HG03280 (cell line): Measurements from ENCODE around the gene DNAJB2.
"Not testable (repeated sequence)": the region's sequence is repeated elsewhere in the genome, so short reads cannot be mapped to it uniquely, and the experiment has no call there.

ENCODE experiments used
- ATAC-seq: cut with Tn5 transposase; IDR thresholded peaks from one replicate; pipeline ENCODE4 v1.9.1; 2021; ENCODE audit warnings: mild to moderate bottlenecking, moderate library complexity; ENCODE audit not compliant: unreplicated experiment

Gene DNAJB2

DNA sequence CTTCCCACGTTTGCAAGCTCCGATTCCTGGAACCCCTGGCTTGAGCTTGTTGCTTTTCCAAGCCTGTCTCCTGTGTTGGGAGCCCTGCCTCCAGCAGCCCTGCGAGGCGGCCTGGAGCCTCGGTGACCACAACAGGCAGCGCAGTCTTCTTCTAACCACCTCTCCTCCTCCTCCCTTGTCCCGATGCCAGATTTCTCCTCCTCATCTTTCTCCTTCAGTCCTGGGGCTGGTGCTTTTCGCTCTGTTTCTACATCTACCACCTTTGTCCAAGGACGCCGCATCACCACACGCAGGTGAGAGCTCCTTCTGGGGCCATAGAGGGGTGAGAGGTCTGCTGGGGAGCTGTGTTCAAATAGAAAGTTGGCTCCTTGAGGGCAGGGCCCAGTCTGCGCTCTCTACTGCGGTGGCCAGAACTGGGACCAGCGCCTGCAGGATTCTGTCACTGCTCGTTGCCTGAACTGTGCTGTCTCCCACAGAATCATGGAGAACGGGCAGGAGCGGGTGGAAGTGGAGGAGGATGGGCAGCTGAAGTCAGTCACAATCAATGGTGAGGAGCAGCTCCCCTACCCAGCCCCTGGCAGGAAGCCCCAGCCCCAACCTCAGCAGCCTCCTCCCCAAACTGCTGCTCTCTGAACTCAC lies 3.9 kb downstream of the DNAJB2 start:
- ATAC-seq, result no peak

DNA sequence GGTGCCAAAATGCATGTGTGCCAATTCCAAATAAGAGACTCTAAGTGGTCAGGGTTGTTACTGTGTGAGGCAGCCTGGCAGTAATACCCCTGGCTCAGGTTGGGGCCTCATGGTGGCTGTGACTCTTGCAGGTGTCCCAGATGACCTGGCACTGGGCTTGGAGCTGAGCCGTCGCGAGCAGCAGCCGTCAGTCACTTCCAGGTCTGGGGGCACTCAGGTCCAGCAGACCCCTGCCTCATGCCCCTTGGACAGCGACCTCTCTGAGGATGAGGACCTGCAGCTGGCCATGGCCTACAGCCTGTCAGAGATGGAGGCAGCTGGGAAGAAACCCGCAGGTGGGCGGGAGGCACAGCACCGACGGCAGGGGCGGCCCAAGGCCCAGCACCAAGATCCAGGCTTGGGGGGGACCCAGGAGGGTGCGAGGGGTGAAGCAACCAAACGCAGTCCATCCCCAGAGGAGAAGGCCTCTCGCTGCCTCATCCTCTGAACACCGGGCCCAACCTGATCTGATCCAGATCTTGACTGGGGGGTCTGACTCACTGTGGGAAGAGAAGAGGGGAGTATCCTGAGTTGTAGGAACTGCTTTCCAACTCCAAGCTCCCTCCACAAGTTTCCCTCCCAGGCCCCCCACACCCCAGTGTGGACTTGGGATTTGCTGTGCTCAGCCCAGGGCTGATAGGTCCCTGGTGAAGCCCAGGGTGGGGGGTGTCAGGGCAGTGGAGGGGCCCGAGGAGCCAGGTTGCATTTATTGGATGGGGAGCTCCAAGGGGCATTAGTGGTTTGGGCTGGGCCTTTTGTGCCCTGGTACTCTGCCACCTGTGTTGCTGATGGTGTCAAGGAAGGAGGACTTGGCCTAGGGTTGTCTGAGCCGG lies 5.6 kb downstream of the DNAJB2 start:
- ATAC-seq, result no peak

DNA sequence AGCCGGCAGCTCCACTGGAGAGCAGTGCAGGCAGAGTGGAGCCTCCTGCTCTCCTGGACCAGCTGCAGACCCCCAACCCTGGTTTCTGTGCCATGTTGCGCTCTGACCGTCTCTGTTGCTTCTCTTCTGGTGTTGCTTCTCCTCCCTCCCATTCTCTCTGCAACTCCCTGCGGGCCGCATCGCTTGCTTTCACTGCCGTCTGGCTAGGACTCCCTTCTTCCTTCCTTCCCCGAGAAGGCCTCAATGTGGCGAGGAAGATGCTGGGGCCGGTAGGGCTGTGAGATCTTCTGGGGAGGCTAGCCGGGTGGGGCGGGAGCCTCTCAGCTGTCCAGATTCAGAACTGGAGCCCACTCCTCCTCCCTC lies 6.2 kb downstream of the DNAJB2 start:
- ATAC-seq, result no peak

DNA sequence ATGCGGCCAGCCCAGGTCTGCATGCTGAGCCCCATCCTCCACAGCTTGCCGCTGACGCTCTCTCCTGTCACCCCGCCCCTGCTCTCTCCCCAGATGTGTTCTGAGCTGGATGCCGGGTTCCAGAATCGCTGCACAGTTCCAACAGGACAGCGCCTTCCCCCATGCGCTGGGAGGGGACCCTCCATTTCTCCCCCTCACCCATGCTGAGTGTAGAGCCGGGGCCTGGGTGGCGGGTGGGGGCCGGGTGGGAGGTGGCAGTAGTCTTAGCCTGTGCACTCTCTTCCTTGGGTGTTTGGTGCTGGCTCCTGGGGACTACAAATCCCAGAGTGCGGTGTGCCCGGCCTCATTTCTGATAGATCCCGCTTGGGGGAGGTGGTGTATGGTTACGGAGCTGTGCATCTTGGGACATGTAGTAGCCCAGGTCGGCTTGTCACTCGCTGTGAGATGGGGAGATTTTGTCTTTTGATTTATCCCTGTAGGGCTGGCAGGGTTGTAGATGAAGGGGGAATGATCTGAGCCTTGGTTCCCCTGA lies 6.8 kb downstream of the DNAJB2 start:
- no peak for ATAC-seq

DNA sequence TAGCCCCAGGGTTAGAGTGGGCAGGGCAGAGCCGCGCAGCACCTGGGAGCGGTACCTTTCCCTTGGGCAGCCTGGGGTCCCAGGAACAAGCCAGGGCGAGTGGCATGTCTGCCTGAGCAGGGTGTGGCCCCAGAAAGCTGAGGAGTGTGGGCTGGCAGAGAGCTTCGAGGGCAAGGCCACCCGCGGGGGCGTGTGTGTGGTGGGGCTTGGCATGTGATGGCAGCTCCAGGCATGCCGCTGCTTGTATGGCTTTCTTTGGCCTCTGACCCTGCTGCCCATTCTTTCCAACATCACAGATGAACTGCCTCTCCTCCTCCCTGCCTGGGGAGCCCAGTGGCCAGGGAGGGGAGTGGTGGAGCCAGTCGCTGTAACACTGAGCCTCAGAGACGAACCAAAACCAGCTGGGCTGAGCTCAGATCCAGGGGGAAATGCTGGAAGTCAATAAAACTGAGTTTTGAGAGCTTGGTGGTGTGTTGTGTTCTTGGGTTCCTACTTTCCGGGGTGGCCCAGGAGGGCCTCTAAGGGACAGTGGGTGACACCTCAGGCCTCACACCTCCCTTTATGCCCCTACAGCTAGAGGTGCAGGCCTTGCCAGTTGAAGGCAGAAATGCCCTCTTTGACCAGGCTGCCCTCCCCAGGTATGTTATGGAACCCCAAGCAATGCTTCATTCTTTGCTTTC lies 7.4 kb downstream of the DNAJB2 start:
- no peak for ATAC-seq

DNA sequence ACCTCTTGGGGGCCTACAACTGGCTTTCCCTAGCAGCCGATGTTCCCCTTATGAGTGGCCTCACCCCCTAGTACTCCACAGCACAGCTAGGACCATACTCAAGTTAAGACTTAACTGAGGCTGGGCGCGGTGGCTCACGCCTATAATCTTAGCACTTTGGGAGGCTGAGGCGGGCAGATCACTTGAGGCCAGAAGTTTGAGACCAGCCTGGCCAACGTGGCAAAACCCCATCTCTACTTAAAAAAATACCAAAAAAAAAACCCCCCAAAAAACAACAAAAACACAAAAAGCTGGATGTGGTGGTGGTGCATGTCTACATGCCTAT lies 7.9 kb downstream of the DNAJB2 start:
- ATAC-seq, result not testable (repeated sequence)

DNA sequence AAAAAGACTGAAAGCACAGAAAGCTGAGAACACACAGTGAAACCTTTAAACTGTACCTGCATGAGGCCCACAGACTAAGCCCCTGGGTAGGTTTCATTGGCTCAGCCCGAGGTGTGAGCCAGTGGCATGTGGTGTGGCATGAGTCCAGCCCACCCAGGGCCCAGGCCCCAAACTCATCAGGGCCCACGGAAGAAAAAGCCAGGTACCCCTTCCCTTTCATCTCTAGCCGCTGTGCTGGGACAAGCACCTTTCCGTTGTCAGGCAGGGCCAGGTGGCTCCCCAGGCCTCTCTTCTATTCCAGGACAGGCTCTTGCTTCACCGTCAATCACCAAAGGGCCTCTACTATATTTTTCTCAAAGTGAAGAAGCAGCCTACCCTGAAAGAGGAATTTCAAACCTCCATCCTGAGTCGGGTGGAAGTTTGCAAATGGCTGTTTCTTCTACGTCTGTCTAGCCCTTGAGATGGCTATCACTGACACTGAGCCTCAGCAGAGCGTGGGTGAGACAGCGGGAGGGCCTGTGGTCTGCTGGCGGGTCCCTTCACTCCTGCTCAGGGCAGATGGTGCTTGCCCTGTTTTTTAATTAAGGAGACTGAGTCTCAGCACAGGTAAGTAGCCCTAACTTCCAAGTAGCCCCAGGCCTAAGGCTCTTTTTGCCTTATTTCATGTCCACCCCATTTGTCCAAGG lies 8.6 kb downstream of the DNAJB2 start:
- no peak for ATAC-seq

DNA sequence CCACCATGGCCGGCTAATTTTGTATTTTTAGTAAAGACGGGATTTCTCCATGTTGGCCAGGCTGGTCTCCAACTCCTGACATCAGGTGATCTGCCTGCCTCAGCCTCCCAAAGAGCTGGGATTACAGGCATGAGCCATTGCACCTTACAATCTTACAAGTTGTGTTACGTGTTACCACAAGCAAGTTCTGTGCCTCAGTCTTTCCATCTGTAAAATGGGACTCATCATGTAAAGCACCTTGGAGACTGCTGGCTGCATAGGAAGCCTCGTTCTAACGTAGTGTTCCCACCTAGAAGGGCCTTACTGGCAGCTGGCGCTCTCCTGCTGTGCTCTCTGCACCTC lies 10.0 kb downstream of the DNAJB2 start:
- ATAC-seq, result no peak

DNA sequence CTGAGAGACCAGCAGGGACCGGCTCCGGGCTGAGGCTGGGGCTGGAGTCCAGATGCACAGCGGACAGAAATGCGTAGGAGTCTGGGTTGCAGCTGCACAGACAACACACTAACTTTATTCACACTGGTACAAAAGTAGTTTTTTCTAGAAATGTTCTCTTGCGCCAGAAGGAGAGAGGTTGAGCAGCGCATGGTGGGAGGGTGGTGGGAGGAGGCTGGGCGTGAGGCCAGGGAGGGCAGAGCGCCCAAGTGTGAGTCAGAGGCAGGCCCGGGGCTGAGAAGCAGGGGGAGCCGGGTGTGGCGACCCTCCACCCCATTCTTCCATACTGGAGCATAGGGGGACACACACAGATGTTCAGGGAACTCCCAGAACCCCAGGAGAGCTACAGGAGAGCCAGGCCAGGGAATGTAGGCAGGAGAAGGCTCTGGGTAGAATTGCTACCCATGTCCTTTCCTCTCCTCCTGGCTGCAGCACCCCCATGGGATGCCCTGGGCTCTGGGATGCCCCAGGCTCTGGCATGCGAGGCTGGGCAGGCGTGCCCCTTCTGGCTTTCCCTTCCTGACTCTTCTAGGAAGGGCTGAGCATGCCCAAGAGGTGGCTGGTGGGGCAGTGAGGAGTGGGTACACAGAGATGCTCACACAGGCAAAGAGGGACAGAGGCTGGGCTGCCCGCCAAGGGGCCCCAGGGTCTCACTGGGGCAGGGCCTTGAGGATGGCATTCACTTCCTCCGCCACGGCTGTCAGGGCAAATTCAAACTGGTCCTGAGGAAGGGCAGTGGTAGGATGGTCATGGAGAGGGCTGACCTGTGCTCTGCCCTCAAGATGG lies 10.6 kb downstream of the DNAJB2 start:
- no peak for ATAC-seq

DNA sequence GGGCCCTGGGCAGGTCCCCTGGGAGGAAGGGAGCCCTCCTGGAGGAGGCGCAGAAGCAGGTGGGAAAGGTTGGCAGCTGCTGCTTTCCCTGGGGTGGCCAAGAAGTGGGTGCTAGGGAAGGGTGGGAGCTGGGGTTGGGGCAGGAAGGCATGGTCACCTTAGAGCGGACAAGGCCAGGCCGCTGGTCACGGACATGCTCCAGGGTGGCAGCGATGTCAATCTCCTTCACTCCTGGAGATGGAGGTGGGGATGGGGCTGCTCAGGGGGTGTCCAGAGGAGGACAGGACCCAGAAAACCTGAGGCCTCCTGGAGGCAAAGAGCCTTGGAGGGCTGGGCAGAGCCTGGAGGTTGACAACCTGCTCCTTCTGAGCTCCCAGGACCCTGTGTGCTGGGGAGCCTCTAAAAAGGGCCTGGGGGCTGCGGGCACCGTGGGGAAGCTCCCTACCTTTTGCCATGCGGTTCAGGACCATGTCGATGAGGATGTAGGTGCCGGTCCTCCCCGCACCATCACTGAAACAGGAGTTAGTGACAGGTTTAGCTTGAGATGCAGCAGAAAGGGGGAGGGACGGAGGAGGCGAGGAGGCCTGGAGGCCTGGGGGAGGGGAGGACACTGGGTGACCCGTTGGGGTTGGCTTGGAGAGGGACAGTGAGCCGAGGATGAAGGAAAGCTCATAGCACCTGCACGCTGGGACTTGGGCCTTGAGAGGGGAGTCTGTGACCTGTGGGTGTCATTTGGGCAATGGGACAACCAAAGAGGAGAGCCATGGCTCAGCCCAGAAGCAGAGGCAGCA lies 11.4 kb downstream of the DNAJB2 start:
- no peak for ATAC-seq

DNA sequence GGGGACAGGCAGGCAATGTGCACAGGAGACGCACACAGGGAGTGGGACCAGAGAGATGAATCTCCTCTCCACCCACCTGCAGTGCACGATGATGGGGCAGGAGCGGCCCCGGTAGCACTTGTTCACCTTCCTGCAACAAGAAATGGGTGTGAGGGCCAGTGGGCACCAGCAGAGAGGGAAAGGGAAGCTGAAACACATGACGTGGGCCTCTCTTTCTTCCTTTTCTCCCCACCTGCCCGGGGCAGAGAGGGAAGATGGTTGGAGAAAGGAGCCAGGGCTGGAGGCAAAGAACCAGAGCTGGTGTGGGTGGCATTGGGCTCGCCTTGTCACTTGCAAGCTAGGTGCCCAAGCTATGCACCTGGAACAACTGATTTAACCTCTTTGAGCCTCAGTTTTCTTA lies 12.2 kb downstream of the DNAJB2 start:
- no peak for ATAC-seq

DNA sequence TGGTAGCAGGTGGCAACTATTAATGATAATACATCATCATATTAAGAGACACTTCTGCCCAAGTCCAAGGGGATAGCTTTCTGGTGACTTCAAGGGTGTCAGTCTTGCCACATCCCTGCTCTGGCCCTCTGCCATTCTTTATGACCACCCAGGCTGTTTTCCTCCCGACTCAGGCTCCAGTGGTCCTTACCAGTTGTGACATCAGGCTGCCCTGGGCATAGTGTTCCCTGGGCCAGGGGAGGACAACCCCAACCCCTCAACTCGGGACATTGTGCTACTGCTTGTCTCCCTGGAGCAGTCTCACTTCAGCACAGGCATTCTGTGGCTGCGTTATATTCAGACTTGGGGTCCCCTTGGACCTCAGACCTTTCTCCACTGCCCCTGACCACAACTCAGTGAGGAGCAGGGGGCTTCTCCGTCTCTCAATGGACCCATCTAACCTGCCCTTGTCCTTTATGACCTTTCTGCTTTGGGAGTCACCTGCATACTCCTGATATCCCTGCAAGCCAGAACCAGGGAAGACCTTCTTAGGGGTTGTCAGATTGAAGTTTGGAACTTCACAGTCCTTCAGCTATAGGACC lies 12.8 kb downstream of the DNAJB2 start:
- ATAC-seq, result no peak

DNA sequence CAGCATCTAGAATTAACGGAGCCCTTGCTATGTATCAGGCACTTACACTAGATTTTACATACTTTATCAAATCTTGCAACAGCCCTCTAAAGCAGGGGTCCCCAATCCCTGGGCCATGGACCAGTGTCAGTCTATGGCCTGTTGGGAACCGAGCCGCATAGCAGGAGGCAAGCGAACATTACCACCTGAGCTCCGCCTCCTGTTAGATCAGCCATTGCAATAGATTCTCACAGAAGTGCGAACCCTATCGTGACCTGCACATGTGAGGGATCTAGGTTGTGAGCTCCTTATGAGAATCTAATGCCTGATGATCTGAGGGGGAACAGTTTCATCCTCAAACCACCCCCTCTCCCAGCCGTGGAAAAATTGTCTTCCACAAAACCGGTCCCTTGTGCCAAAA lies 13.4 kb downstream of the DNAJB2 start:
- no peak for ATAC-seq

DNA sequence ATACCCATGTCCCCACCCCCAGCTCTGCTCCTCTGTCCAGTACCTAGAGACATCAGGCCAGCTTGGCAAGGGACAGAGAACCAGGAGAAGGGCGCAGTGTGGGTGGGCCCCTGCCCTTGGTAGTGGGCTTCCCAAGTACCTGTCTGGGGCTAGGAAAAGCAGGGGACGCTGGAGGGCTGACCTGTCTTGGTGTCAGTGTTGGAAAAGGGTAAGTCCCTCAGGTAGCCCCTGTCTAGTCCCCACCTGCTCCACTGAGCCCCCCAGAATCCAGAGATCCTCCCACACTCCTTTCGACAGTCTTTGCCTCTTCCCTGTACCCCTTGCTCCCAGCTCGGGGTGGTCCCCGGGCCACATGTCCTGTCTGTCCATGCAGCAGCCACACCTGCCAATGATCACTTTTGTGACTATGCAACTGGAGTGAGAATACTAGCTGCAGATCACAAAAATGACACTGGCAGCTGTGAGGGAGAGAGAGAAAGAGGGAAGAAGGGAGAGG lies 14.6 kb downstream of the DNAJB2 start:
- ATAC-seq, result no peak

DNA sequence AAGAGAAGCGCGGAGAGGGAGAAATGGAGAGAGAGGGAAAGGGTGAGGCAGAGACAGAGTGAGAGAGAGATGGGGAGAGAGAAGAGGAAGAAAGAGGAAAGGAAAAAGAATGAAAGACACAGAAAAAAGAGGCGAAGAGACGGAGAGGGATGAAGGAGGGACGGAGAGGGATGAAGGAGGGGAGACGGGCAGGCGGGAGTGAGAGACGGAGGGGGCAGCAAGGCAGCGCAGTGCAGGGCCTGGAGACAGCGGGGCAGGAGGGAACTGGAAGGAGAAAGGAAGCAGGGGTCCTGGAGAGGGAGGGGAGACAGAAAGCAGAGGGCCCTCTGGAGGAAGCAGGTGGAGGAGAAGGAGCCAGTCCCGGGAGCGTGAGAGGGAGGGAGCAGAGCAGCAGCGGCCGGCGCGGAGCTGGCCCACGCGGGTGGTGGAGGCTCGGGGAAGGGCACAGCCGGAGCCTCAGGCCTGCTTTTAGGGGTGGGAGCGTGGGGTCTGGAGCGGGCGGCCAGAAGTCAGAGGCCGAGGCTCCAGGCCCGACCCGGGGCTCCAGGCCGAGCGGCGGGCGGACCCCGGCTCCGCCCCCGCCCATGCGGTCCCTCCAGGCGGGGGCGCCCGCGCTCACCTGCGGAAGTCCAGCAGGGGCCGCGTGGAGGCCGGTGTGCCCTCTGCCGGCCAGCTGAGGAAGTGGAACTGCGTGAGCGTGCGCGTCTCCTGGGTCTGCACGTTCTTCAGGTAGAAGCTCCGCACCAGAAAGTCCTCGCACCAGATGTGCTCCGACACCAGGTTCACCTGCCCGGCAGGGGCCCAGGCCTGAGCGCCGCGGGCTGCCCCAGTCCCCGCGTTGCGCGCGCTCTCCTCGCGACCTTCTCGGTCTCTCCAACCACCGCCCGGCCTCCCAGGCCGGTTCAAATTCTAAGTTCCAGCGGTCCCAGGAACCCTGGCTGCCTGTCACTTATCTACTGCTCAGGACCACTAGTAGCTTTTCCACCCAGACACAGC lies 15.5 kb downstream of the DNAJB2 start:
- peak; percentile 90 for ATAC-seq

DNA sequence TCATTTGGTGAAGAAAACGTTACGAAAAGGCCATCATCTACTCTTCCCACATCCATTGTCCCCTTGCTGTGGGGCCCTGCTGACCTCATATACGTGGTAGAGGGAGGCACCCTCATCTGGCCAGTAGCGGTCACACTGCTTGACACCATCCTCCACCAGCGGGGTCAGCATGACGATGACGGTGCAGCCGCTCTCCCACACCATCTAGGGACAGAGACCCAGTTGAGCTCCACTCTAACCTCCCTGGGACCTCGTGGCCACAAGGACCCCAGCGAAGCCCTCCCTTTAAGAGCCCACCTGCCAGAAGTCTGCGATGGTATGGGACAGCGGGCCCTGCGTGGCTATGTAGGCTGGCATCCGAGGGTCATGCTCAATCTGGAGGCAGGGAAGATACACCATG lies 17.0 kb downstream of the DNAJB2 start:
- no peak for ATAC-seq

DNA sequence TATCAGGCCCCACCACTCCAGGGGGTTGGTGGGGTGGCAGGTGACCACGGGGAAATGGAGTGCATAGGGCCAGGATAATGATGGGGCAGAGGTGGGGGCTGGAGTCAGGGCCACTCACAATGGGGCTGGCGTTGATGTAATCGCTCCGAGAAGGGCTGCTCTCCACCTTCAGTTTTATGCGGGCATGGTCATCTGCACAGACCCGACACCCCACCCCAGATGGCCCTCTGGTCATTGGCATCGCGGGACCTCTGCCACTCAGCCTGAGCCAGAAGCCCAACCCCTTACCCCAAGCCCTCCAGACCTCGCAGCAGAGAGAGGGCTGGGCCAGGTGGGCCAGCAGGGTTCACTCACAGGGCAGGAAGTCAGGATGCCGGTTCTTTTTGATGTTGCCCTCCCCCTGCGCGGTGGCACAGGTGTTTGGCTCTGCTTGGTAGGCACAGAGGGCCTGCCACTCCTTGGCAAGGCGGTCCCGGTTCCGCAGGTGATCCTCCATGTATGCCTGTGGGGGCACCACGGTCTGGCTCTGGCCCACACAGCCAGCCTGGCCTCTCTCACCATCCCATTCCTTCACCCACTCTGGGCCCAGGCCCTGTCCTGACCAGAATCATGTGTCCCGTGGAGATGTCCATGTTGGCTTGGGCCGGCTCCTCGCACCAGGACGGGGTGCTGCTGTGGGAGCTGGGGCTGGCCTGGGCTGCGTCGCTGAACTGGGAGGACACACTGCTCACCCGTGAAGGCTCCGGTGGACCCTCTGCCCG lies 17.6 kb downstream of the DNAJB2 start:
- no peak for ATAC-seq
